ENCODE results near the gene CLMP.
A peak's percentile ranks its signal among the peaks of the same experiment; 100 is the strongest.

CLMP gene

GRCh38 chr11:123055191-123055901 is 139.7 kb downstream of the CLMP start:
- no peak for DNase-seq (ENCODE audit: low spot score)

- peak; percentile 67 for DNase-seq (ENCODE audit: low spot score)
Measured at GRCh38 chr11:123054301-123055065, 140.6 kb downstream of the CLMP start.

GRCh38 chr11:123052901-123053721 is 141.9 kb downstream of the CLMP start:
- DNase-seq (ENCODE audit: low spot score) = no peak

GRCh38 chr11:123051634-123052033 is 143.4 kb downstream of the CLMP start:
- DNase-seq (ENCODE audit: low spot score) = no peak

- DNase-seq (ENCODE audit: low spot score) = no peak
Measured at GRCh38 chr11:123051146-123051545, 143.9 kb downstream of the CLMP start.

- DNase-seq (ENCODE audit: low spot score) = no peak
Measured at GRCh38 chr11:123047947-123048293, 147.1 kb downstream of the CLMP start.

GRCh38 chr11:123047266-123047946 is 147.6 kb downstream of the CLMP start:
- DNase-seq (ENCODE audit: low spot score) = no peak

- no peak for DNase-seq (ENCODE audit: low spot score)
Measured at GRCh38 chr11:123046473-123047259, 148.4 kb downstream of the CLMP start.

GRCh38 chr11:123045101-123045500 is 149.9 kb downstream of the CLMP start:
- DNase-seq (ENCODE audit: low spot score) = no peak

- DNase-seq (ENCODE audit: low spot score) = no peak
Measured at GRCh38 chr11:123041185-123041584, 153.9 kb downstream of the CLMP start.

GRCh38 chr11:123040111-123040432 is 155.0 kb downstream of the CLMP start:
- no peak for DNase-seq (ENCODE audit: low spot score)

- no peak for DNase-seq (ENCODE audit: low spot score)
Measured at GRCh38 chr11:123035831-123036230, 159.2 kb downstream of the CLMP start.

GRCh38 chr11:123034597-123034996 is 160.5 kb downstream of the CLMP start:
- DNase-seq (ENCODE audit: low spot score) = no peak

GRCh38 chr11:123033895-123034294 is 161.2 kb downstream of the CLMP start:
- DNase-seq (ENCODE audit: low spot score) = no peak

GRCh38 chr11:123030517-123030916 is 164.5 kb downstream of the CLMP start:
- no peak for DNase-seq (ENCODE audit: low spot score)

- peak; percentile 78 for DNase-seq (ENCODE audit: low spot score)
Measured at GRCh38 chr11:123020968-123021367, 174.1 kb downstream of the CLMP start.

Data from iPS-NIHi11 (cell line).